ENCODE results near the gene CTCFL. TPM values are rescaled to one million over a fixed set of nuclear protein-coding genes. Genes with fewer than 3 reads are reported as not detected.

CTCFL gene
- total and polyA plus RNA-seq, 2 of the 8 experiments (the other 6 are each of a cell fraction or from before 2014, with no cell fraction given), result 0.30 to 0.80 TPM

DNA sequence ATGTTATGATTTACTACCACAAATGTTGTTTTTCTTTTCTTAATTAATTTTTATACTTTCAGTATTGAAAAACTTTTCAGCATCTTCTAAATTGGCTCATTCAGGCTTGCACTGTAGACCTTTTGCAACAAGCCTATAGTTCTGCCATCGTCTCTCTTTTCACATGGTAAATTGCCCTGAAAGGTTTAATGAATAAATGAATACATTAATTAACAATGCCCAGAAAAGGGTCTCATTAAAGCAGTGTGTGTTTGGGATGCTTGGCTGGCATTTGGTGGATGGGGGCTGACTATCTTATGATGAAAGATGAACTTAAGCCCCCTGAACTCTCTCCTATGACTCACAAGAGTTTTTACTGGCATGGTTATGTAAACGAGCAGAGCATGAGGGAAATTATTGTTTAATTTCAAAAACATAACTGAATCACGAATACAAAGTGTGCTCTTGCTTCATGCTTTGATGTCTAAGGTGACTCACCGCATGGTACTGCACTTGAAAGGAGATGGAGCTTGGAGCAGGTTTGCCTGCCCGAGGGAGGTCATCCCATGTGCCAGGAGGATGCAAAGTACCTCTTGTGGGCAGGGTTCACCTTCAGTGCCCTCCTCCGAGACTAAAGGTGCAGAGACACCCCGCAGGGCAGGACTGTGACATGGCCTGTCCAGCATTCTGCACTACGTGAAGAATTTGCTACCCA lies 22.2 kb upstream of the CTCFL start:
- H3K4me2 ChIP-seq (ENCODE audit: insufficient read depth in 1 of 2, low read depth in 2 of 2, low read length in 2 of 2), result no peak overlapping the region
- no peak for DNase-seq (ENCODE audit: low read depth in 1 of 2, low spot score in 2 of 2)
- 88% methylated on average over 8 of the region's 8 CpGs; no CpG with 5 or more reads in 1 of the 2 experiments for WGBS, 2 experiments (ENCODE audit: extremely low coverage in 1 of 2, insufficient coverage in 1 of 2, insufficient read length in 1 of 2, insufficient replicate concordance in 2 of 2, low coverage in 1 of 2, low lambda C conversion rate in 2 of 2, missing lambda C conversion rate in 1 of 2)
- TF ChIP-seq RAD21 (IDR thresholded peaks at IDR 0.05 in 1 of 2, conservative IDR thresholded peaks at IDR 0.05 in 1 of 2; ENCODE audit: low read depth in 2 of 2, low read length in 2 of 2), result no peak
- TF ChIP-seq KDM4A (IDR thresholded peaks at IDR 0.05; ENCODE audit: low read depth, low read length, severe bottlenecking), result no peak
- no peak for TF ChIP-seq RFX5 (IDR thresholded peaks at IDR 0.05; ENCODE audit: borderline replicate concordance, low read depth, low read length)
- no peak for TF ChIP-seq EP300 (IDR thresholded peaks at IDR 0.05; ENCODE audit: borderline replicate concordance in 1 of 2, low read depth in 2 of 2, low read length in 2 of 2)
- no peak for TF ChIP-seq CBX5 (IDR thresholded peaks at IDR 0.05; ENCODE audit: low read depth, low read length)
- TF ChIP-seq, protein P1, sequence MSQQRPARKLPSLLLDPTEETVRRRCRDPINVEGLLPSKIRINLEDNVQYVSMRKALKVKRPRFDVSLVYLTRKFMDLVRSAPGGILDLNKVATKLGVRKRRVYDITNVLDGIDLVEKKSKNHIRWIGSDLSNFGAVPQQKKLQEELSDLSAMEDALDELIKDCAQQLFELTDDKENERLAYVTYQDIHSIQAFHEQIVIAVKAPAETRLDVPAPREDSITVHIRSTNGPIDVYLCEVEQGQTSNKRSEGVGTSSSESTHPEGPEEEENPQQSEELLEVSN (IDR thresholded peaks at IDR 0.05), result no peak
- no peak for TF ChIP-seq TEAD4 (IDR thresholded peaks at IDR 0.05; ENCODE audit: low read depth, low read length)
- TF ChIP-seq RBBP5 (IDR thresholded peaks at IDR 0.05; ENCODE audit: borderline replicate concordance, low read depth, low read length), result no peak
- TF ChIP-seq FOSL1 (IDR thresholded peaks at IDR 0.05; ENCODE audit: insufficient read depth, low read depth, low read length), result no peak

More for the DNA sequence above, 22.2 kb upstream of the CTCFL start:
- Histone ChIP-seq H3K18ac (ENCODE audit: extremely low read depth, low read length) (no peak overlapping the region), H3K56ac (replicated peaks; ENCODE audit: insufficient read length, low read depth, low read length) (no peak overlapping the region), H2BK20ac (ENCODE audit: low read length) (no peak overlapping the region), H3K23ac (ENCODE audit: insufficient read length) (no peak overlapping the region), H2BK15ac (ENCODE audit: low read length) (no peak overlapping the region), H3K27ac (ENCODE audit: low read depth, low read length) (no peak overlapping the region), H3K4me3 (ENCODE audit: extremely low read depth in 1 of 4, insufficient read depth in 2 of 4, low read depth in 3 of 4, low read length in 4 of 4) (no peak overlapping the region), H3K4ac (replicated peaks; ENCODE audit: insufficient read length, low read depth, low read length) (peak overlapping the region; percentile 50), H3K23me2 (ENCODE audit: low read depth, low read length) (no peaks in the 10 kb centered on the region), H3K14ac (ENCODE audit: insufficient read length) (no peak overlapping the region), H3K9me3 (ENCODE audit: insufficient read depth in 2 of 2, low read depth in 1 of 2, low read length in 1 of 2) (no peaks in the 10 kb centered on the region), H4K91ac (replicated peaks; ENCODE audit: insufficient read length, low read length) (no peak overlapping the region), H4K8ac (ENCODE audit: extremely low read depth, insufficient read depth, low read length) (no peak overlapping the region), H4K5ac (ENCODE audit: insufficient read length, low read depth, low read length) (no peak overlapping the region), H2AFZ (ENCODE audit: low read length) (no peak overlapping the region), H4K20me1 (replicated peaks in 1 of 2; ENCODE audit: control insufficient read depth in 1 of 2, insufficient read depth in 2 of 2, low read length in 2 of 2) (no peaks in the 10 kb centered on the region), H3K9ac (replicated peaks in 1 of 4; ENCODE audit: extremely low read depth in 1 of 4, low read depth in 3 of 4, low read length in 3 of 4) (no peak overlapping the region), H2BK120ac (replicated peaks; ENCODE audit: low read depth, low read length) (no peak overlapping the region), H3K4me1 (replicated peaks in 1 of 4; ENCODE audit: control insufficient read depth in 3 of 4, insufficient read depth in 4 of 4, low read length in 3 of 4) (no peaks in the 10 kb centered on the region), H3K79me2 (ENCODE audit: control insufficient read depth in 1 of 2, insufficient read depth in 2 of 2, low read length in 2 of 2) (no peaks in the 10 kb centered on the region), H2AK5ac (ENCODE audit: low read depth, low read length) (no peak overlapping the region), H3K27me3 (replicated peaks in 1 of 4; ENCODE audit: control insufficient read depth in 3 of 4, extremely low read depth in 1 of 4, insufficient read depth in 3 of 4, low read length in 3 of 4) (no peaks in the 10 kb centered on the region), H3K36me3 (ENCODE audit: control insufficient read depth in 2 of 4, insufficient read depth in 4 of 4, low read length in 3 of 4) (no peaks in the 10 kb centered on the region), H2BK12ac (ENCODE audit: low read depth, low read length) (no peak overlapping the region), H3K79me1 (ENCODE audit: low read depth, low read length) (no peaks in the 10 kb centered on the region), H2BK5ac (ENCODE audit: low read depth, low read length) (no peak overlapping the region)
- POLR2A ChIA-PET (ENCODE audit: partially characterized antibody), result no interaction called here
- CTCF ChIA-PET (ENCODE audit: partially characterized antibody), result interaction anchor here (0.6 to 1.8 kb wide), 3 partner anchors 19 to 651 kb away, joined by 3 to 10 read pairs (median 4); no protein-coding TSS in a partner anchor
- FAIRE-seq, result no peak

Data from H1 (cell line).